NCI-H2171 treated with DMSO at 0.1 percent for 48 hours (cell line): Measurements from ENCODE around the gene EPN3.
A peak's percentile ranks its signal among the peaks of the same experiment; 100 is the strongest.

Experiments
- DNase-seq: peaks from one replicate; lab custom pipeline; 2025; lab: John Stamatoyannopoulos, UW

Gene EPN3

GRCh38 chr17:50532452-50533024 lies at the start of gene EPN3:
EPN3 (plus strand) TSS chr17:50532735; CDS start chr17:50536557, 3,822 bp downstream.
- DNase-seq: no peak

- no peak for DNase-seq
Observed at GRCh38 chr17:50483266-50483665, 49.3 kb upstream of the EPN3 start.

GRCh38 chr17:50484386-50485155 lies 48.0 kb upstream of the EPN3 start:
- DNase-seq: no peak

- peak; percentile 66 for DNase-seq
Observed at GRCh38 chr17:50487213-50488096, 45.1 kb upstream of the EPN3 start.

- no peak for DNase-seq
Observed at GRCh38 chr17:50488880-50489279, 43.7 kb upstream of the EPN3 start.

GRCh38 chr17:50491505-50491904 lies 41.0 kb upstream of the EPN3 start:
- no peak for DNase-seq

- no peak for DNase-seq
Observed at GRCh38 chr17:50492214-50492613, 40.3 kb upstream of the EPN3 start.

GRCh38 chr17:50493744-50494143 lies 38.8 kb upstream of the EPN3 start:
- no peak for DNase-seq

- DNase-seq: no peak
Observed at GRCh38 chr17:50495217-50495823, 37.2 kb upstream of the EPN3 start.

GRCh38 chr17:50495918-50496317 lies 36.6 kb upstream of the EPN3 start:
- no peak for DNase-seq

GRCh38 chr17:50498021-50498874 lies 34.3 kb upstream of the EPN3 start:
- DNase-seq: no peak

GRCh38 chr17:50499270-50499669 lies 33.3 kb upstream of the EPN3 start:
- DNase-seq: no peak

GRCh38 chr17:50499721-50500120 lies 32.8 kb upstream of the EPN3 start:
- no peak for DNase-seq

- DNase-seq: peak; percentile 4
Observed at GRCh38 chr17:50501054-50501453, 31.5 kb upstream of the EPN3 start.

GRCh38 chr17:50502301-50502990 lies 30.1 kb upstream of the EPN3 start:
- DNase-seq: no peak

GRCh38 chr17:50505591-50506130 lies 26.9 kb upstream of the EPN3 start:
- DNase-seq: no peak

- DNase-seq: no peak
Observed at GRCh38 chr17:50506298-50506697, 26.2 kb upstream of the EPN3 start.

- DNase-seq: no peak
Observed at GRCh38 chr17:50507871-50508572, 24.5 kb upstream of the EPN3 start, which contains the start of gene MYCBPAP. MYCBPAP (plus strand) TSS chr17:50508439; CDS start chr17:50508675, 236 bp downstream.

GRCh38 chr17:50508573-50509460 lies 23.7 kb upstream of the EPN3 start:
- DNase-seq: no peak
